ENCODE results near the gene AKAP6. TPM values are rescaled to one million over a fixed set of nuclear protein-coding genes. Genes with fewer than 3 reads are reported as not detected.

Gene AKAP6
- total and polyA plus RNA-seq, 2 of the 8 experiments (the other 6 are each of a cell fraction or from before 2014, with no cell fraction given), result 0.09 to 0.89 TPM

DNA sequence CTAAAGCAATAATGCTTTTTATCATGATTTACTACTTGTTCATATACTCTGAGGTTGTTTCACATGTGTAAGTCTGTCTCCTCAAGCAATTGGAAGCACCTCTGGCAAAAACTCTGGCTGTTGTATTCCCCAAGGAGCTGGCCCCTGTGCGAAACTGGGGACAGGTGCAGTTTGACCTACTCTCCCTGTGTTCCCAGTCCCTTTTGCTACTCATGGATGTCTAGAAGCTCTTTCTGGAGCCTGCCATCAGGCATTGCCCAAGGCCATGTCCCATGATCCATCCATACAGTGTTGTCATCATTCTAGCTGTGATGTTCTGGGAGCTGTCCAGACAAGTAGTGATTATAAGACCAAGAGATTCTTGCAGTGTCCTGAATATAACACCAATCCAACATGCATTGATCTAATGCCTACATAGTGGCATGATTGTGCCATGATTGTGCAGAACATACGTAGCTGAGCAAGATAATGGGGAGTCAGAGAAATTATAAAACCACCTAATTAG lies 14.9 kb downstream of the AKAP6 start (continued):
- TF ChIP-seq ATF3 (IDR thresholded peaks at IDR 0.05; ENCODE audit: insufficient read depth, low read depth, low read length), result no peak
- no peak for TF ChIP-seq SP4 (IDR thresholded peaks at IDR 0.05; ENCODE audit: low read length)
- TF ChIP-seq CBX5 (IDR thresholded peaks at IDR 0.05; ENCODE audit: low read depth, low read length), result no peak
